KG1 (cell line): Measurements from ENCODE around the gene FEZF2.

ENCODE experiments used
- DNase-seq: peaks from one replicate; lab custom pipeline; 2025; lab: John Stamatoyannopoulos, UW

The FEZF2 gene

GRCh38 chr3:62372621-62373041, 719 bp downstream of the FEZF2 start:
- no peak for DNase-seq

- no peak for DNase-seq
Observed at GRCh38 chr3:62371720-62372591, 1.4 kb downstream of the FEZF2 start.

- DNase-seq: no peak
Observed at GRCh38 chr3:62370858-62371719, 2.3 kb downstream of the FEZF2 start.

- DNase-seq: no peak
Observed at GRCh38 chr3:62370112-62370857, 3.1 kb downstream of the FEZF2 start.

- no peak for DNase-seq
Observed at GRCh38 chr3:62369476-62369743, 3.9 kb downstream of the FEZF2 start.

GRCh38 chr3:62368705-62369475, 4.5 kb downstream of the FEZF2 start:
- DNase-seq: no peak

GRCh38 chr3:62368290-62368704, 5.1 kb downstream of the FEZF2 start:
- no peak for DNase-seq

- DNase-seq: no peak
Observed at GRCh38 chr3:62367763-62368195, 5.6 kb downstream of the FEZF2 start.

GRCh38 chr3:62366126-62366484, 7.2 kb downstream of the FEZF2 start:
- DNase-seq: no peak

GRCh38 chr3:62365391-62366125, 7.8 kb downstream of the FEZF2 start:
- DNase-seq: no peak

GRCh38 chr3:62364191-62364590, 9.2 kb downstream of the FEZF2 start:
- DNase-seq: no peak

GRCh38 chr3:62363275-62363674, 10.1 kb downstream of the FEZF2 start:
- no peak for DNase-seq

- no peak for DNase-seq
Observed at GRCh38 chr3:62361824-62362223, 11.5 kb downstream of the FEZF2 start.

GRCh38 chr3:62361261-62361660, 12.1 kb downstream of the FEZF2 start:
- DNase-seq: no peak

- DNase-seq: no peak
Observed at GRCh38 chr3:62359531-62359930, 13.8 kb downstream of the FEZF2 start.

GRCh38 chr3:62356356-62356755, 17.0 kb downstream of the FEZF2 start:
- no peak for DNase-seq

GRCh38 chr3:62355703-62356102, 17.6 kb downstream of the FEZF2 start:
- no peak for DNase-seq

GRCh38 chr3:62343755-62344154, 29.6 kb downstream of the FEZF2 start:
- no peak for DNase-seq

- DNase-seq: no peak
Observed at GRCh38 chr3:62335196-62335595, 38.2 kb downstream of the FEZF2 start.

- DNase-seq: no peak
Observed at GRCh38 chr3:62332835-62333244, 40.5 kb downstream of the FEZF2 start.

- DNase-seq: no peak
Observed at GRCh38 chr3:62332017-62332416, 41.3 kb downstream of the FEZF2 start.
